BJ (cell line): ENCODE data around the gene DUT. TPM values are rescaled to one million over a fixed set of nuclear protein-coding genes. Genes with fewer than 3 reads are reported as not detected.

Source experiments
- CTCF ChIA-PET: fragments of 350-600 bp; formaldehyde crosslinking; extraction: SDS; loops from one replicate; lab custom pipeline; 2021; ENCODE audit warnings: antibody characterized with exemption, inconsistent platforms; lab: Yijun Ruan, JAX
- POLR2A ChIA-PET: fragments of 300-600 bp; sonication (Branson Sonifier 250); formaldehyde crosslinking; extraction: SDS; loops from one replicate; lab custom pipeline; 2021; ENCODE audit warnings: antibody characterized with exemption; lab: Charles Lee
- DNase-seq: peaks from one replicate; pipeline ENCODE4 v3.0.0-alpha.2; 2011; ENCODE audit warnings: low read depth
- H3K27me3 ChIP-seq: 2 replicates; pipeline ENCODE4 v1.6.0; 2011; ENCODE audit warnings: low read length; ENCODE audit not compliant: control insufficient read depth, insufficient read depth
- H3K36me3 ChIP-seq: 2 replicates; pipeline ENCODE4 v1.5.1; 2011; ENCODE audit warnings: low read length; ENCODE audit not compliant: control insufficient read depth, insufficient read depth
- H3K4me3 ChIP-seq: 2 replicates; pipeline ENCODE4 v1.5.1; 2011; ENCODE audit warnings: low read depth, mild to moderate bottlenecking, control low read depth, low read length
- polyA plus RNA-seq: library from polyadenylated mRNA; depleted of rRNA; stranded (reverse); fragments of >200 nt; gene quantifications from 2 replicates; pipeline ENCODE4 v1.2.3, GENCODE V29; 2011
- TF ChIP-seq, protein P1 (sequence below): IDR thresholded peaks from 2 replicates; pipeline ENCODE4 v1.5.1; 2011; ENCODE audit warnings: low read depth, mild to moderate bottlenecking, control low read depth, inconsistent platforms, low read length, moderate library complexity; ENCODE audit not compliant: insufficient read depth

Gene DUT
- polyA plus RNA-seq, 1 experiment = 49.3 TPM

DNA sequence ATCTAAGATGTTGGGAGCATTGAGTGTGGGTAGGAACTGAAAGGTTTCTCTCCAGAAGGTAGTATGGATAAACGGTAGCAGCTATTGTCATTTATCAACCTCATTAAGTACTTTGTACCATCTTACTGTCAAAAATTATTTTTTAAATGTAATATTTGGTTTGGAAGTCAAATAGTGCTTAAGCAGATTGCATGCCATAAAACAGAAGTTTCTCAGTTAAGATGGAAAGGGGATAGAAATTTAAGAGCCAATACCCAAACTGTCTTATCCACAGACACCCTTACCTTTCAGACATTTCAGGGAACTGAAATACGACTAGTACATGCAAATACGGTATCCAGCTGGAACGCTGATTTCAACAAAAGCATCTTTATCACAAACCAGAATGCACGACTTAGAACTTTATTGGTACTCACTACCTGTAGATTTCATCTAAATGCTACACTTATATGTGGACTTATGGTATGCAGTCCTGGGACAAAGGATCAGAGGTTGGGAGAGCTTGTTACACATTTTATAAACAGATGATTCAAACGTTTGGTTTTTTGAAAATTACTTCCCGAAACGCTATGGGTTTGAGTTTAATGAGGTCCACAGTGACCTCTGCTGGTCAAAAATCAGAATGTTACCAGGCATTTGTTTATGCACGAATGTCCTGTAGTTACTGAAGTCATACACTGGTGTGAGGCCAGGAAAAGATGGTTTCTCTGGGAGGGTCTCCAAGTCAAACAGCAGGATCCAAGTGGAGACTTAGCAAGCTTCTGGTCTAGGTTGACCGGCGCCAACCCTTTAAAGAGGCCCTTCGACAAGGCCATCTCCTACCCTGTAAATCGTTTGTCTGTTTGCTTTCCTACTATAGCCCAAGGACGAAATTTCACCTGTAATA lies 45.7 kb upstream of the DUT start:
- TF ChIP-seq, protein P1, sequence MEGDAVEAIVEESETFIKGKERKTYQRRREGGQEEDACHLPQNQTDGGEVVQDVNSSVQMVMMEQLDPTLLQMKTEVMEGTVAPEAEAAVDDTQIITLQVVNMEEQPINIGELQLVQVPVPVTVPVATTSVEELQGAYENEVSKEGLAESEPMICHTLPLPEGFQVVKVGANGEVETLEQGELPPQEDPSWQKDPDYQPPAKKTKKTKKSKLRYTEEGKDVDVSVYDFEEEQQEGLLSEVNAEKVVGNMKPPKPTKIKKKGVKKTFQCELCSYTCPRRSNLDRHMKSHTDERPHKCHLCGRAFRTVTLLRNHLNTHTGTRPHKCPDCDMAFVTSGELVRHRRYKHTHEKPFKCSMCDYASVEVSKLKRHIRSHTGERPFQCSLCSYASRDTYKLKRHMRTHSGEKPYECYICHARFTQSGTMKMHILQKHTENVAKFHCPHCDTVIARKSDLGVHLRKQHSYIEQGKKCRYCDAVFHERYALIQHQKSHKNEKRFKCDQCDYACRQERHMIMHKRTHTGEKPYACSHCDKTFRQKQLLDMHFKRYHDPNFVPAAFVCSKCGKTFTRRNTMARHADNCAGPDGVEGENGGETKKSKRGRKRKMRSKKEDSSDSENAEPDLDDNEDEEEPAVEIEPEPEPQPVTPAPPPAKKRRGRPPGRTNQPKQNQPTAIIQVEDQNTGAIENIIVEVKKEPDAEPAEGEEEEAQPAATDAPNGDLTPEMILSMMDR = peak; percentile 71
- H3K4me3 ChIP-seq = no peak overlapping the region
- 0 out of 2 replicates have a peak, but pooled peaks cover 2% of the 10 kb centered on the region for H3K27me3 ChIP-seq
- no peaks in the 10 kb centered on the region for H3K36me3 ChIP-seq
- DNase-seq = peak; percentile 33
- ChIA-PET POLR2A (interaction anchor here (0.7 kb wide), 1 partner anchor 98 kb away, joined by 3 read pairs; no protein-coding TSS in a partner anchor), CTCF (interaction anchor here (0.7 to 2.4 kb wide), 19 partner anchors 9 to 1095 kb away, joined by 3 to 21 read pairs (median 6); no protein-coding TSS in a partner anchor)

DNA sequence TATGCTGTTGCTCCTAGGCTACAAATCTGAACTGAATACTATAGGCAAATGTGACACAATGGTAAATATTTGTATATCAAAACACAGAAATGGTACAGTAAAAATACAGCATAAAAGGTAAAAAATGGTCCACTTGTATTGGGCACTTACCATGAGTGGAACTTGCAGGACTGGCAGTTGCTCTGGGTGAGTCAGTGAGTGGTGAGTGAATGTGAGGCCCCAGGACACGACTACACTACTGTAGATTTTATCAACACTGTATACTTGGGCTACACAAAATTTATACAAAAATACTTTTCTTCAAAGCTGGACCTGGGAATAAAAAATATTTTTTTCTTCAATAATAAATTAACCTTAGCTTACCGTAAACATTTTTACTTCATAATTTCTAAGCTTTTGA lies 41.6 kb upstream of the DUT start:
- no peaks in the 10 kb centered on the region for H3K27me3 ChIP-seq
- no peak overlapping the region for H3K4me3 ChIP-seq
- no peak for DNase-seq
- ChIA-PET CTCF (interaction anchor here (0.5 kb wide), 1 partner anchor 24 kb away, joined by 3 read pairs; no protein-coding TSS in a partner anchor), POLR2A (no interaction called here)
- TF ChIP-seq, protein P1 = no peak
- no peaks in the 10 kb centered on the region for H3K36me3 ChIP-seq

DNA sequence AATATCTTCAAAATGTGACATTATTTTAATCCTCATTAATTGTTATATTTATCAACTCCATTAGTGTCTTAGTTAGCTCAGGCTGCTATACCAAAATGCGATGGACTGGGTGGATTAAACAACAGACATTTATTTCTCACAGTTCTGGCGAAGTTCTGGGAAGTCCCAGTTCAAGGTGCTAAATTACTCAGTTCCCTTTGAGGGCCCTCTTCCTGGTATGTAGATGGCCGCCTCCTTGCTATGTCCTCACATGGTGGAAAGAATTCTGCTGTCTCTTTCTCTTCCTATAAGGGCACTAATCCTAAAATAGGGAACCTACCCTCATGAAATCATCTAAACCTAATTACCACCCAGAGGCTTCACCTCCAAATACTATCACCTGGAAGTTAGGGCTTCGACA lies 38.8 kb upstream of the DUT start:
- ChIA-PET POLR2A (no interaction called here), CTCF (no interaction called here)
- no peak for DNase-seq
- TF ChIP-seq, protein P1 = no peak
- Histone ChIP-seq H3K27me3 (no peaks in the 10 kb centered on the region), H3K36me3 (no peaks in the 10 kb centered on the region), H3K4me3 (no peak overlapping the region)

DNA sequence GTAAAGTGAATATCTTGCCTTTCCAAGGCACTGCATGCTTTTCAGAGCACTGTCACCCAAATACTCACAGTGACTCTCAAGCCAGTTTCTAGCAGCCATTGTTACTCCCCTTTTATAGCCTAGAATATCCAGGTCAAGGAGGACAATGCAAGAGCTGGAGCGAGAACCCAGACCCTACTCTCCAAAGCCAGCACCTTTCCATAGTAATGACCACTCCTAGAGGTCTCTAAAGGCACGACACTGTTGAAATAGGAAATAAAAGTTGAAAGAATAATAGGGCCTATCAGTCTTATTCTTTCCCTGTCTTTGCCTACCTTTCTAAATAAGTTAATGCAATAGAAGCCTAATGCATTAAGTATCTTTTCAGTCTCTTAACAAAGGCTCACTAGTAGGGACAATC lies 33.6 kb upstream of the DUT start:
- CTCF ChIA-PET = interaction anchor here (1.2 to 3.8 kb wide), 2 partner anchors 12 to 16 kb away, joined by 4 to 21 read pairs; no protein-coding TSS in a partner anchor
- DNase-seq = no peak
- Histone ChIP-seq H3K36me3 (no peaks in the 10 kb centered on the region), H3K4me3 (no peak overlapping the region), H3K27me3 (no peaks in the 10 kb centered on the region)
- POLR2A ChIA-PET = no interaction called here
- TF ChIP-seq, protein P1 = no peak

DNA sequence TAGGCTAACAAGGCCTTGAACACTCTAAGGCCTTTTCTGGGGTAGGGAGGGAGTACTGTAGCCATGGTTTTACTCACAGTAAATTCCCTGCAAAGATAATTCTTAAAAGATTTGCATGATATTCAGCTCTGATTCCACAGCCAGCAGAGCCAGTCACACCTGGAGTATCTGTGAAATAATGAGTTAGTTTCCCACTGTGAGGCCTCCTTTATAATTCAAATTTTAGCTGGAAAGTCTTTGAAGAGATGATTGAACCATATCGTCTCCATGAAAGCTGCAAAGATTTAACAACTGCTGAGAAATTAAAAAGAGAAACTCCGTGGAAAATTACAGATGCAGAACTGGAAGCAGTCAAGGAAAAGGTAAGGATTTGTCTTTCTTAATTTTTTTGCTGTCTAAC lies 32.3 kb upstream of the DUT start:
- no peak for DNase-seq
- POLR2A ChIA-PET = no interaction called here

More for the DNA sequence above, 32.3 kb upstream of the DUT start:
- Histone ChIP-seq H3K27me3 (no peaks in the 10 kb centered on the region), H3K36me3 (no peaks in the 10 kb centered on the region), H3K4me3 (no peak overlapping the region)
- CTCF ChIA-PET = interaction anchor here (3.8 kb wide), 1 partner anchor 13 kb away, joined by 21 read pairs; no protein-coding TSS in a partner anchor
- TF ChIP-seq, protein P1 = no peak
